GM13977 (cell line): Measurements from ENCODE around the gene GRK5.
A peak's percentile ranks its signal among the peaks of the same experiment; 100 is the strongest.

ENCODE experiments used
- DNase-seq: peaks from one replicate; pipeline ENCODE4 v3.0.0; 2012; ENCODE audit warnings: low spot score
- in situ Hi-C: fragments of 300-500 bp; cut with MboI; formaldehyde crosslinking; loops from one replicate; pipeline ENCODE4 v1.12.0; 2022; ENCODE audit warnings: low sequenced_read_pairs, low pct_unique_long_range_greater_than_20kb, mixed read lengths, inconsistent platforms; ENCODE audit not compliant: unreplicated experiment
- TF ChIP-seq, protein P1 (sequence below): IDR thresholded peaks from 2 replicates; pipeline ENCODE4 v1.5.1; 2012; ENCODE audit warnings: mild to moderate bottlenecking, control low read depth; ENCODE audit not compliant: insufficient read depth; ENCODE audit errors: extremely low read depth, missing control alignments

Gene GRK5

DNA sequence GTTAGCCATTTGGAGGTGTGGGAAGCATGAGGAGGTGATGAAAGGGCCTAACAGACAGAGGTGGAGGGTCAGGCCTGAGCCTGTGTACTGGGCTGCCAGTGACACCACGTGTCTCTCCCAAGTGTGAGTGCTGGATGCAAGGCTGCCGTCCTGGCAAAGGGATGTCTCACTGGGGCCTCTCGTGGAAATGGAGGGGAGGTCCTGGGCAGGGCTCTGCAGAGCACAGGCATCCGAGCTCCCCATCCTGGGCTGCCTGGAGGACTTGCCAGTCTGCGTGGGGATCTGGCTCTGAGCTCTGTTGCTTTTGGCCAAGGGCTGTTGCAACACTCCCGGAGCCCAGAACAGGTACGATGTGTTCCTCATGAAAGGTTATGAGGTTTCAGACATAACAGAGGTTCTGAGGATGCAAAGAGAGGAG is 77.3 kb downstream of the GRK5 start:
- TF ChIP-seq, protein P1, sequence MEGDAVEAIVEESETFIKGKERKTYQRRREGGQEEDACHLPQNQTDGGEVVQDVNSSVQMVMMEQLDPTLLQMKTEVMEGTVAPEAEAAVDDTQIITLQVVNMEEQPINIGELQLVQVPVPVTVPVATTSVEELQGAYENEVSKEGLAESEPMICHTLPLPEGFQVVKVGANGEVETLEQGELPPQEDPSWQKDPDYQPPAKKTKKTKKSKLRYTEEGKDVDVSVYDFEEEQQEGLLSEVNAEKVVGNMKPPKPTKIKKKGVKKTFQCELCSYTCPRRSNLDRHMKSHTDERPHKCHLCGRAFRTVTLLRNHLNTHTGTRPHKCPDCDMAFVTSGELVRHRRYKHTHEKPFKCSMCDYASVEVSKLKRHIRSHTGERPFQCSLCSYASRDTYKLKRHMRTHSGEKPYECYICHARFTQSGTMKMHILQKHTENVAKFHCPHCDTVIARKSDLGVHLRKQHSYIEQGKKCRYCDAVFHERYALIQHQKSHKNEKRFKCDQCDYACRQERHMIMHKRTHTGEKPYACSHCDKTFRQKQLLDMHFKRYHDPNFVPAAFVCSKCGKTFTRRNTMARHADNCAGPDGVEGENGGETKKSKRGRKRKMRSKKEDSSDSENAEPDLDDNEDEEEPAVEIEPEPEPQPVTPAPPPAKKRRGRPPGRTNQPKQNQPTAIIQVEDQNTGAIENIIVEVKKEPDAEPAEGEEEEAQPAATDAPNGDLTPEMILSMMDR: no peak
- no peak for DNase-seq
- in situ Hi-C loops: no loop called here

DNA sequence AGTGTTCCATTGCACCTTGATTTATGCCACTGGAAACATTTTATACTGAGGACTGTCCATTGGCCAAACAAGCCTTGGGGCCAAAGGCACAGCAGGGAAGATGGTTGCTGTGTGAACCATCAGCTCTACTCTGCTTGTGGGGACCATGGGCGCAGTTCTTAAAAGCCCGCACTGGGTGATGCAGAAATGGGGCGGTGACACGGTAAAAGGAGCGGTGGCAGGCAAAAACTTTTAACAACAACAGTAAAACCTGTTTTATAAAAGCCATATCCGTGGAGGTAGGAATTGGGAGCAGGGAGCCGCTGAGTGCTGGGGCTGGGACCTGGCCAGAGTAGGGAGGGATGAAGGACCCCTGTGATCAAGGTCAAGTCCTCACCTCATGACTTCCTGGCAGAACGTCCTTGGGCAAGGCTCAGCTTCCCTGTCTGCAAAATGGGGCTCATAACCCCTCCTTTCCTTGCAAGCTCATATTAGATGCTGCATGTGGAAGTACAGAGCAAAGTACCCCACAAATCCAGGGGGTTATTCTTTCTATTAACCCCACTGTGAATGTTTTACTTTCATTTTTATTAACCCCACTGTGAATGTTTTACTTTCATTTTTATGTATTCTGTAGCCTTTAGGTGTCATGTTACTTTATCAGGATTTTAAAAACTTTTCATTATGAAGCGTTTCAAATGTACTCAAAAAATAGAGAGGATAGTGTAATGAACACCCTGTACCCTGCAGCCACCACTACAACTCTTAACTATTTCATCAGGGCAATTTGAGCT is 78.3 kb downstream of the GRK5 start:
- in situ Hi-C loops: no loop called here
- DNase-seq: peak; percentile 52
- TF ChIP-seq, protein P1: no peak

DNA sequence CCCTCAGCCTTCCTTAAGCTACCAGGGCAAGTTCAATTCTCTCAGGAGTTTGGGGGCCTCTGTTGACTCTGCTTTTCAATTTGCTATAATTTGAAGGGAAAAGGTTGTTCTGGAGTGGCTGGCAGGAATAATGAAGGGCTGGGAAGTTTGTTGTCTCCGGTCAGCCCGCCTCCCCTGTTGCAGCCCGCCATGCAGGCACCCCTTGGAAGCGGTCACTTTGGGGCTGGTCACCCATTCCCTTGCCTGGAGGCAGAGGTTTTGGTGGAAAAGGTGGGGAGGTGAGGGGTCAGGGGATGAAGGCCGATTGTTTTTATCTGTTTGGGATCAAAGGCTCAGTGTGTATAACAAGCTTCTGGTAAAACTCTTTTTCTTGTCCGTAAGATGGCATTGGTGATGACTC is 79.1 kb downstream of the GRK5 start:
- TF ChIP-seq, protein P1: no peak
- in situ Hi-C loops: no loop called here
- DNase-seq: no peak

DNA sequence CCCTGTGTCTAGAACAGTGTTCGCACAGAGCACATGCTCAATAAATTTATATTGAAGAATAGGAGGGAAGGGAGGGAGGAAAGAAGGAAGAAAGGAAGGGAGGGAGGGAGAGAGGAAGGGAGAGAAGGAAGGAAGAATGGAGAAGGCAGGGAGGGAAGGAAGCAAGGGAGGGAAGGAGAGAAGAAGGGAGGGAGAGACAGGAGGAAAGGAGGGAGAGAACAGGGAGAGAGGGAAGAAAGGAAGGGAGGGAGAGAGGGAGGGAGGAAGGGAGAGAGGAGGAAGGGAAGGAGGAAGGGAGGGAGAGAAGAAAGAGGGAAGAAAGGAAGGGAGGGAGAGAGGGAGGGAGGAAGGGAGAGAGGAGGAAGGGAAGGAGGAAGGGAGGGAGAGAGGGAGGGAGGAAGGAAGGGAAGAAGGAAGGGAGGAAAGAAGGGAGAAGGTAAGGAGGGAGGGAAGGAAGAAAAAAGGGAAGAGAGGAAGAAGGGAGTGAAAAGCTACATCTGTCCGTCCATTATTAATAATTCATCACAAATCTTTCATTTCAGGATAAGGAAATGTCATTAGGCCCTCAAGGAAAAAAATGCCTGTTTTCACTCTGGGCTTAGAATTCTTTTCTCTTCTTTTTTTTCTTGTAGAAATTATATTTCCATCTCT is 79.7 kb downstream of the GRK5 start:
- DNase-seq: no peak
- TF ChIP-seq, protein P1: no peak
- in situ Hi-C loops: no loop called here

DNA sequence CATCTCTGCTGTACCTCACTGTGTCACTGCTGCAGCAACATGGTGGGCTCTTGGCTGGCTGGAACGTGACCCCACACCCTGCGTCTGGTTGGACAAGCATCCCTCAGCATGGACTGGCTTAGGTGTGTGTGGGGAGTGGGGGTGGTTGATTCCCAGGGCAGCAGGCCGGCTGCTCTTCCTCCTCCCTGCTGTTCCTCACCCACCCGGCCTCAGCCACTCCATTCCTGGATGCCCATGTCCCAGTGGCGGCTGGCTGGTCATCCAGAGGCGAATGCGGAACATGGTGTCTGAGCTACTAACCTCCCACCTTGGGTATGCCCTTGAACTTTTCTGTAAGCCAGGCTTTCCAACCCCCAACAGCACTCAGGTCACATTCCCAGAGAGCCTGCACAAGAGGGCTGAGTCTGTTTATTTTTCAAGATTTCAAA is 81.2 kb downstream of the GRK5 start:
- no peak for DNase-seq
- TF ChIP-seq, protein P1: no peak
- in situ Hi-C loops: no loop called here

DNA sequence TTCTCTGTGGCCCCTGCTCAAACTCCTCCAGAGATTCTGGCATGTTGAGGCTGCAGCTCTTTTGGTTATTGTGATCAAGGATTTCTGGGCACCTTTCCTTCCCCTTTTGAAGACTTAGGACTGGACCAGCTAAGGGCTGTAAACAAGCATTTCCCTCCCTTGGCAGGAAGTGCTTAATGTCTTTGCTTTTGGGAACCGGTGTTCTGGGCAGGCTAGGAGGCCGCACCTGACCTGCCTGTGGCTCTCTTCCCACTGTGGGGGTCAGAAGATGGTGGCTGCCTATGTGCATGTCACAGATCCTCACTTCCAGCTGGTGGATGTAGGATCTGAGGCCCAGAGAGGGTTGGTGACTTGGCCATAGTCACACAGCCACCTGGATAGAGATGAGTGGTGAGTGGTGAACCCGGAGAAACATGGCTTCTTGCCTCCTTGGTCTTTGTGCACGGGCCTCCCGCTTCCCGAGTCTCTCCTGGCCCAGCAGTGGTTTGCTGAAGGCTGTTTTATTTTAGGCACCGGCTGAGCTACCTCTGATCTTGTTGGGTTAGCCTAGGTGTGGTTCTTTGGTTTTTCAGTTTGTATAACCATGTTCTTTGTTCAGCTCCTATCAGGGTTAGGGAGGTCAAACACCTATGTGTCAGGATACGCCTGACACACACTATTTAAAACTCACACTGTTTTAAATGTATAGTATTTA is 82.0 kb downstream of the GRK5 start:
- in situ Hi-C loops: no loop called here
- TF ChIP-seq, protein P1: no peak
- no peak for DNase-seq
